ENCODE data around the gene COBL. TPM values are rescaled to one million over a fixed set of nuclear protein-coding genes. Genes with fewer than 3 reads are reported as not detected.

The COBL gene
- total RNA-seq, 4 donors from 2014 or later: 17.2 to 59.7 (median 31.0) TPM

DNA sequence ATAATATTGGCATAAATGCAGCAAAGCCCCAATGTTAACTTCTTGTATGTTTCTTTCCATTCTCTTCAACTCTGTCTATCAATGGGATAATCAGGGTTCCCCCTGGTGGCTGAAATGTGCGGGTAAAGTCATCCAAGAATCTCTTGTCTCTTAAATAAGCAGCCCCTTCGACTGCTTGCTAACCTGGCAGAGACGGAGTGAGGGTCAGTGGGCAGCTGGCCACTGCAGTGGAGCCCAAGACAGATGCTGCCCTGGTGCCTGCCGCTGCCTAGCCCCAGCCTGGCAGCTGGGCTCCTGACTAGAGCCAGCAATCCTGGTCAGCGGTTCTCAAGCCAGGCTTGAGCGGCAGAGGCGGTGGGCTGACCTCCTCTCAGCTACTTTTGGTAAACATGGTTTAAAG lies 248.9 kb downstream of the COBL start:
- H3K4me3 ChIP-seq: no peak overlapping the region
- 0% methylated on average over 1 of the region's 7 CpGs; no CpG with 5 or more reads in 1 of the 2 donors for WGBS, 2 donors (ENCODE audit: low coverage in 1 of 2)

DNA sequence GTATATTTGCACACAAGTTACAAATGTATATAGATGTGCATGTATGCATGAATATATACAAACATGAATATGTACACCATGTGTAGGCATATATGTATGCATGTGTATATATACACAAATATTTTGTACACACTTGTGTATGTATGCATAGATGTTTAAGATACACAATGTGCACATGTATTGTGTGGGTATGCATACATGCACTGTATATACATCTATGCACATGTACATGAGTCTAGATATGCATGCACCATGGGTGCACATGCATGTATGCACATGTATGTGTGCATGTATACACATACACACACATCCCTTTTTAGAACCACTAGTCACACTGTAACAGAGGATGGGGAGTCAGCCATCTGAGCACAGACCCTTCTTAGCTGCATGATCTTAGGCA lies 249.4 kb downstream of the COBL start:
- no peak for ATAC-seq
- no peak for TF ChIP-seq POLR2AphosphoS5 (IDR thresholded peaks at IDR 0.05)
- no peak for TF ChIP-seq EP300 (IDR thresholded peaks at IDR 0.05)
- TF ChIP-seq, protein P1, sequence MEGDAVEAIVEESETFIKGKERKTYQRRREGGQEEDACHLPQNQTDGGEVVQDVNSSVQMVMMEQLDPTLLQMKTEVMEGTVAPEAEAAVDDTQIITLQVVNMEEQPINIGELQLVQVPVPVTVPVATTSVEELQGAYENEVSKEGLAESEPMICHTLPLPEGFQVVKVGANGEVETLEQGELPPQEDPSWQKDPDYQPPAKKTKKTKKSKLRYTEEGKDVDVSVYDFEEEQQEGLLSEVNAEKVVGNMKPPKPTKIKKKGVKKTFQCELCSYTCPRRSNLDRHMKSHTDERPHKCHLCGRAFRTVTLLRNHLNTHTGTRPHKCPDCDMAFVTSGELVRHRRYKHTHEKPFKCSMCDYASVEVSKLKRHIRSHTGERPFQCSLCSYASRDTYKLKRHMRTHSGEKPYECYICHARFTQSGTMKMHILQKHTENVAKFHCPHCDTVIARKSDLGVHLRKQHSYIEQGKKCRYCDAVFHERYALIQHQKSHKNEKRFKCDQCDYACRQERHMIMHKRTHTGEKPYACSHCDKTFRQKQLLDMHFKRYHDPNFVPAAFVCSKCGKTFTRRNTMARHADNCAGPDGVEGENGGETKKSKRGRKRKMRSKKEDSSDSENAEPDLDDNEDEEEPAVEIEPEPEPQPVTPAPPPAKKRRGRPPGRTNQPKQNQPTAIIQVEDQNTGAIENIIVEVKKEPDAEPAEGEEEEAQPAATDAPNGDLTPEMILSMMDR (IDR thresholded peaks at IDR 0.05): no peak
- TF ChIP-seq POLR2A (IDR thresholded peaks at IDR 0.05): no peak
- H3K4me1 ChIP-seq: peaks cover 3 to 47% (median 5%) of the 10 kb centered on the region in 3 donors
- no peaks in the 10 kb centered on the region for H3K9me3 ChIP-seq
- no peaks in the 10 kb centered on the region for H3K27me3 ChIP-seq
- peaks cover 0 to 3% of the 10 kb centered on the region in 2 donors for H3K36me3 ChIP-seq
- H3K27ac ChIP-seq: no peak overlapping the region
- H3K4me3 ChIP-seq: no peak overlapping the region

More for the DNA sequence above, 248.9 kb downstream of the COBL start:
- peaks cover 3 to 47% (median 5%) of the 10 kb centered on the region in 3 donors for H3K4me1 ChIP-seq
- H3K36me3 ChIP-seq: peaks cover 0 to 3% of the 10 kb centered on the region in 2 donors
- ATAC-seq: peak; percentile 42
- H3K9me3 ChIP-seq: no peaks in the 10 kb centered on the region
- H3K27ac ChIP-seq: peak overlapping the region in 1 of 4 donors; percentile 48
- no peaks in the 10 kb centered on the region for H3K27me3 ChIP-seq
- TF ChIP-seq EP300 (IDR thresholded peaks at IDR 0.05): no peak
- TF ChIP-seq, protein P1 (IDR thresholded peaks at IDR 0.05): peak; percentile 63 to 74 (median 70)

DNA sequence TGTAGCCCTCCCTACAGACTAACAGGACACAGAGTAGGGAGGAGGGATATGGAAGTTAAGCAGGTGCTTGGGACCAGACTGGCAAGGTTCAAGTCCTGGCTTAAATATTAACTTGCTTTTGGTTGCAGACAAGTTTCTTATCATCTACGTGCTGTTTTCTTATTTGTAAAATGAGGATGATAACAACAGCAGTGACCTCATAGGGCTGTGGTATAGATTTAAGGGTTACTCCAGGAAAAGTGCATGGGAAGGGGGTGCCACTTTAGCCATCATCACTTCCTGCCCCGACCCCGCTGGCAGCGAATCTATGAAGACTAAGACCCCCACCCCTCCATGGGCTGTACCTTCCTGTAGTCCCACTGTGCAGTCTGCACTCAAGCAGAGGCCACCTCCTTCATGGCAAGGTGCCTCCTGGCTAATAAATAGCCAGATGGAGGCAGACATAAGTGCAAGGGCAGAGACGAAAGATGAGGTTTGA lies 250.2 kb downstream of the COBL start:
- H3K36me3 ChIP-seq: peaks cover 0 to 3% of the 10 kb centered on the region in 2 donors
- ATAC-seq: no peak
- H3K4me3 ChIP-seq: no peak overlapping the region
- WGBS, 2 donors (ENCODE audit: low coverage in 1 of 2): 57 to 70% methylated on average over 1 to 4 of the region's 5 CpGs
- TF ChIP-seq POLR2A (IDR thresholded peaks at IDR 0.05) (no peak), EP300 (IDR thresholded peaks at IDR 0.05) (no peak), POLR2AphosphoS5 (IDR thresholded peaks at IDR 0.05) (no peak)
- TF ChIP-seq, protein P1 (IDR thresholded peaks at IDR 0.05): no peak
- H3K9me3 ChIP-seq: no peaks in the 10 kb centered on the region
- no peaks in the 10 kb centered on the region for H3K27me3 ChIP-seq
- peaks cover 3 to 44% (median 5%) of the 10 kb centered on the region in 3 donors for H3K4me1 ChIP-seq
- no peak overlapping the region for H3K27ac ChIP-seq

DNA sequence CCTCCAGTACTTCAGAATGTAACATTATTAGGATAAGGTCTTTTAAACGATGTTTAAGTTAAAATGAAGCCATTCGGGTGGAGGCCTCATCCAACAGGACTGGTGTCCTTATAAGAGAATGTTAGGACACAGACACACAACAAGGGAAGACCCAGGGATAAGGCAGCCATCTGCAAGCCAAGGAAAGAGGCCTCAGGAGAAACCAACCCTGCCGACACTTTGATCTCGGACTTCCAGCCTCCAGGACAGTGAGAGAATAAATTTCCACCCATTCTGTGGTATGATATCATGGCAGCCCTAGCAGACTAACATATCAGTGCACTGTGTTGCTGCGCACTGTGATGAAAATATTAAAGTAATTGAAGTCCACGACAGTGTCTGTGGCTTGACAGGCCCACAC lies 250.8 kb downstream of the COBL start:
- Histone ChIP-seq H3K9me3 (no peaks in the 10 kb centered on the region), H3K36me3 (peaks cover 0 to 3% of the 10 kb centered on the region in 2 donors), H3K27me3 (no peaks in the 10 kb centered on the region), H3K27ac (no peak overlapping the region), H3K4me1 (peaks cover 3 to 39% (median 3%) of the 10 kb centered on the region in 3 donors), H3K4me3 (no peak overlapping the region)
- 90 to 97% methylated on average over 5 to 6 of the region's 6 CpGs for WGBS, 2 donors (ENCODE audit: low coverage in 1 of 2)
- ATAC-seq: no peak
- no peak for TF ChIP-seq EP300 (IDR thresholded peaks at IDR 0.05)
- TF ChIP-seq POLR2A (IDR thresholded peaks at IDR 0.05): no peak
- TF ChIP-seq POLR2AphosphoS5 (IDR thresholded peaks at IDR 0.05): no peak

DNA sequence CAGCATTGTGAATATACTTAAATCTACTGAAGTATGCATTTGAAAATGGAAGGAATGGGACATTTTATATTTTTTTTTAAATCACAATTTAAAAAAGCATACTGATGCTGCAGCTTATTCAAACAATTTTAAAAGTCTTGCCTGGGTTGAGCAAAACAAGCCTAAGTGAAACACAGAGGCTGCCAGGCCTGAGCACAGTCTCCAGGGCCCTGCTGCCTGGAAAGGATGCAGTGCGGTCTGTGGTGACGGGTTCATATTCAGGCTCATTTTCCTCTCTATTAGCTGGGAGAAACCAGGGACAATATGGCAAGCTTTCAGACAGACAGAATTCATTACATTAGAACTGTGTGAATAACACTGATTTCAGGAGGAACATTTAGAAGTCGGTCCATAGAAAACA lies 251.9 kb downstream of the COBL start:
- peaks cover 0 to 10% of the 10 kb centered on the region in 2 donors for H3K36me3 ChIP-seq
- H3K27me3 ChIP-seq: no peaks in the 10 kb centered on the region
- 89 to 91% methylated on average over 3 of the region's 3 CpGs for WGBS, 2 donors (ENCODE audit: low coverage in 1 of 2)
- no peak overlapping the region for H3K4me3 ChIP-seq
- no peaks in the 10 kb centered on the region for H3K9me3 ChIP-seq
- peaks cover 0 to 28% (median 0%) of the 10 kb centered on the region in 3 donors for H3K4me1 ChIP-seq
- ATAC-seq: no peak
- TF ChIP-seq EP300 (IDR thresholded peaks at IDR 0.05) (no peak), POLR2A (IDR thresholded peaks at IDR 0.05) (no peak), POLR2AphosphoS5 (IDR thresholded peaks at IDR 0.05) (no peak)
- TF ChIP-seq, protein P1 (IDR thresholded peaks at IDR 0.05): no peak
- H3K27ac ChIP-seq: no peak overlapping the region
